Stimulated activated memory B cell treated with anti-CD40 and anti-IgM and Interleukin-4, amounts not matched to agents 10 μg/mL and 1 μg/mL and 100 μg/mL, for 72 hours (primary cell): Measurements from ENCODE around the gene SMIM29.

ENCODE experiments used
- ATAC-seq: fragments of 150-1000 bp; cut with Tn5 transposase; 2 replicates; pipeline ENCODE4 v1.10.0; 2021
- H3K27ac Mint-ChIP-seq: one replicate; pipeline ENCODE4 v1.8.0; 2022; ENCODE audit warnings: mild to moderate bottlenecking, mixed read lengths
- H3K27me3 Mint-ChIP-seq: one replicate; pipeline ENCODE4 v1.8.0; 2022; ENCODE audit warnings: mixed read lengths
- H3K36me3 Mint-ChIP-seq: one replicate; pipeline ENCODE4 v1.8.0; 2022; ENCODE audit warnings: mixed read lengths
- H3K4me1 Mint-ChIP-seq: one replicate; pipeline ENCODE4 v1.8.0; 2022; ENCODE audit warnings: mixed read lengths
- H3K4me3 Mint-ChIP-seq: one replicate; pipeline ENCODE4 v1.8.0; 2022; ENCODE audit warnings: mild to moderate bottlenecking, moderate library complexity, mixed read lengths
- H3K9me3 Mint-ChIP-seq: one replicate; pipeline ENCODE4 v1.8.0; 2022; ENCODE audit warnings: mixed read lengths

The SMIM29 gene

GRCh38 chr6:34200340-34200971, 48.4 kb downstream of the SMIM29 start:
- H3K4me1 Mint-ChIP-seq = peaks cover 10% of the 10 kb centered on the region
- no peaks in the 10 kb centered on the region for H3K27me3 Mint-ChIP-seq
- H3K27ac Mint-ChIP-seq = no peak overlapping the region
- ATAC-seq = no peak
- H3K36me3 Mint-ChIP-seq = no peaks in the 10 kb centered on the region
- no peak overlapping the region for H3K4me3 Mint-ChIP-seq
- no peaks in the 10 kb centered on the region for H3K9me3 Mint-ChIP-seq

GRCh38 chr6:34196833-34197195, 52.0 kb downstream of the SMIM29 start:
- peak overlapping the region; percentile 74 for H3K27ac Mint-ChIP-seq
- peaks cover 10% of the 10 kb centered on the region for H3K4me1 Mint-ChIP-seq

More at GRCh38 chr6:34196833-34197195, 52.0 kb downstream of the SMIM29 start:
- Mint-ChIP-seq H3K9me3 (no peaks in the 10 kb centered on the region), H3K4me3 (peak overlapping the region; percentile 86), H3K27me3 (no peaks in the 10 kb centered on the region), H3K36me3 (no peaks in the 10 kb centered on the region)
- no peak for ATAC-seq
